Choroid plexus epithelial cell (primary cell): Measurements from ENCODE around the gene LPCAT1.
A peak's percentile ranks its signal among the peaks of the same experiment; 100 is the strongest.

Experiments used
- DNase-seq: peaks from one replicate; pipeline ENCODE4 v3.0.0-alpha.2; 2010; ENCODE audit warnings: low read depth
- H3K4me3 ChIP-seq: 2 replicates; pipeline ENCODE4 v1.5.1; 2011; ENCODE audit warnings: low read depth, mild to moderate bottlenecking, control low read depth, low read length, moderate library complexity
- TF ChIP-seq, protein P1 (sequence below): conservative IDR thresholded peaks from 2 replicates; pipeline ENCODE4 v1.5.1; 2011; ENCODE audit warnings: low read depth, mild to moderate bottlenecking, control low read depth, inconsistent platforms, low read length, moderate library complexity

The LPCAT1 gene

DNA sequence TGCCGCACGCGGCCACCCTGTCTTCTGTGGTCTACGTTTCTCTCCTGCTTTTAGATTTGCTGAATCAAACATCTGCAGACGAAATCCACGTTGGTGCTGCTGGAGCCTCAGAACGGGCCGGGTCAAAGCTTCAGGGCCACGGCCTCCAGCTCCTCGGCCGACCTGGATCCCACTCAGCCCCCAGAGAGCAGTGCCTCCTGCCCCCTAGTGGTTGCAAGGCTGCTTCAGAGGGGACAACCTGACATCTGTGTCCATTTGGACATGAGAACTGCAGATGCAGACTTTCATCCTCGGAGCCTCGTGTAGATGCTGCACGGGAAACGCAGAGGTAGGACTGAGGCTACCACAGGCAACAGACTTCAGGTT lies 55.5 kb downstream of the LPCAT1 start:
- peak; percentile 34 for DNase-seq

GRCh38 chr5:1467341-1468246 lies 56.2 kb downstream of the LPCAT1 start:
- no peak overlapping the region for H3K4me3 ChIP-seq
- TF ChIP-seq, protein P1, sequence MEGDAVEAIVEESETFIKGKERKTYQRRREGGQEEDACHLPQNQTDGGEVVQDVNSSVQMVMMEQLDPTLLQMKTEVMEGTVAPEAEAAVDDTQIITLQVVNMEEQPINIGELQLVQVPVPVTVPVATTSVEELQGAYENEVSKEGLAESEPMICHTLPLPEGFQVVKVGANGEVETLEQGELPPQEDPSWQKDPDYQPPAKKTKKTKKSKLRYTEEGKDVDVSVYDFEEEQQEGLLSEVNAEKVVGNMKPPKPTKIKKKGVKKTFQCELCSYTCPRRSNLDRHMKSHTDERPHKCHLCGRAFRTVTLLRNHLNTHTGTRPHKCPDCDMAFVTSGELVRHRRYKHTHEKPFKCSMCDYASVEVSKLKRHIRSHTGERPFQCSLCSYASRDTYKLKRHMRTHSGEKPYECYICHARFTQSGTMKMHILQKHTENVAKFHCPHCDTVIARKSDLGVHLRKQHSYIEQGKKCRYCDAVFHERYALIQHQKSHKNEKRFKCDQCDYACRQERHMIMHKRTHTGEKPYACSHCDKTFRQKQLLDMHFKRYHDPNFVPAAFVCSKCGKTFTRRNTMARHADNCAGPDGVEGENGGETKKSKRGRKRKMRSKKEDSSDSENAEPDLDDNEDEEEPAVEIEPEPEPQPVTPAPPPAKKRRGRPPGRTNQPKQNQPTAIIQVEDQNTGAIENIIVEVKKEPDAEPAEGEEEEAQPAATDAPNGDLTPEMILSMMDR = no peak
- no peak for DNase-seq

More for the DNA sequence above, 55.5 kb downstream of the LPCAT1 start:
- TF ChIP-seq, protein P1 = peak; percentile 77
- no peak overlapping the region for H3K4me3 ChIP-seq

GRCh38 chr5:1466631-1467265 lies 57.0 kb downstream of the LPCAT1 start:
- TF ChIP-seq, protein P1 = no peak
- no peak for DNase-seq
- H3K4me3 ChIP-seq = no peak overlapping the region

DNA sequence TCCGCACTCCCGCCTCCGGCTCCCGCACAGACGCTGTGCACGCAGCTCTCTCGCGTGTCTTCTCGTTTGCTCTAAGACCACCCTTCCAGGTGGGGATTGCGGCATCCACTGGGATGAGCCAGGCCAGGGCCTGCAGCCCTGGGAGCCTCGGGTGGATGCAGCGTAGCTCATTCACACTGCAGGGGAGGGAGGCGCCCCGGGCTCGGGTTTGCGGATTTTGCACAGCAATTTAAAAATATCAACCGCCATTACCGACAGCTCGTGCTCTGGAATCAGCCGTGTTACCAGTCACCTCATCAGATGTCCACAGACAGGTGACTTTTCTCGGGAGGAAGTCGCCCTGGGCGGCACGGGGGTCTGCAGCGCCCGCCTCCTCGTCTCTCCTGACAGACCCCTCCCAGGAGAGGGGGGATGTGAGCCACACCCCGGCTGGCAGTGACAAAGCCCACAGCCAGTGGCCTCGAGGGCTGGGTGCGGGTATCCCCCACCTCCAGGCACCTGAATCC lies 57.7 kb downstream of the LPCAT1 start:
- no peak for DNase-seq
- H3K4me3 ChIP-seq = no peak overlapping the region
- TF ChIP-seq, protein P1 = no peak

DNA sequence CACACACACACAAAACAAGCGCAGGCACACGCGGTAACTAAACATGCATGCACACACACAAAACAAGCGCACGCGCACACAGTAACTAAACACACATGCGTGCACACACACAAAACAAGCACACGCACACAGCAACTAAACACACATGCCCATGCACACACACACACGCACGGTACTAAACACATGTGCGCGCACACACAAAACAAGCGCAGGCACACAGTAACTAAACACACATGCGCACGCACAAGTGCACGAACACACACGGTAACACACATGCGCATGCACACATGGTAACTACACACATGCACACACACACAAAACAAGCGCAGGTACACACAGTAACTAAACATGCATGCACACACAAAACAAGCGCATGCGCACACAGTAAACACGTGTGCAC lies 58.6 kb downstream of the LPCAT1 start:
- TF ChIP-seq, protein P1 = no peak
- no peak overlapping the region for H3K4me3 ChIP-seq
- no peak for DNase-seq

DNA sequence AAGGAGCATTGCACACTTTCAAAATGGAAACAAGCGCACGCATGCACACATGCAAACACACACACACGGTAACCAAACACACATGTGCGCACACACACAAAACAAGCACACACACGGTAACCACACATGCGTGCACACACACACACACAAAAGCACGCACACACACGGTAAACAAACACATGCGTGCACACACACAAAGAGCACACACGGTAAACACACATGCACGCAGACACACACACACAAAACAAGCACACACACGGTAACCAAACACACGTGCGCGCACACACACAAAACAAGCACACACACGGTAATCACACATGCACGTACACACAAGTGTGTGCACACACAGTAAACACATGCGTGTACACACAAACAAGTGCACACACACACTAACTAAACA lies 59.2 kb downstream of the LPCAT1 start:
- no peak overlapping the region for H3K4me3 ChIP-seq
- DNase-seq = no peak
- TF ChIP-seq, protein P1 = no peak
